SK-N-MC (cell line): ENCODE results near the gene GAPT.
A peak's percentile ranks its signal among the peaks of the same experiment; 100 is the strongest.

Source experiments
- DNase-seq: peaks from one replicate; pipeline ENCODE4 v3.0.0-alpha.2; 2011; ENCODE audit warnings: low read depth, low spot score
- H3K27ac ChIP-seq: fragments of 200-600 bp; sonication (generic); 2 replicates; pipeline ENCODE4 v1.5.1; 2016; ENCODE audit warnings: mixed run types
- H3K36me3 ChIP-seq: fragments of 200-600 bp; sonication (generic); 2 replicates; pipeline ENCODE4 v1.6.1; 2017; ENCODE audit warnings: antibody characterized with exemption, low read length, mixed read lengths; ENCODE audit not compliant: insufficient read depth
- H3K4me3 ChIP-seq: fragments of 200-600 bp; sonication (generic); 2 replicates; pipeline ENCODE4 v1.5.1; 2016
- H3K9ac ChIP-seq: fragments of 200-600 bp; sonication (generic); 2 replicates; pipeline ENCODE4 v1.8.0; 2017; ENCODE audit warnings: mixed run types, mixed read lengths; ENCODE audit not compliant: insufficient read length
- H3K9me3 ChIP-seq: fragments of 200-600 bp; sonication (generic); 2 replicates; pipeline ENCODE4 v1.6.1; 2017; ENCODE audit warnings: low read depth, mild to moderate bottlenecking, antibody characterized with exemption, low read length, moderate library complexity, mixed read lengths
- EZH2 ChIP-seq: fragments of 200-600 bp; sonication (generic); IDR thresholded peaks from one replicate; pipeline ENCODE4 v1.6.1; 2017; ENCODE audit warnings: antibody characterized with exemption
- FOXP2 ChIP-seq: optimal IDR thresholded peaks from 2 replicates; pipeline ENCODE3; 2011; ENCODE audit warnings: mild to moderate bottlenecking, moderate library complexity; ENCODE audit not compliant: insufficient read depth; ENCODE audit errors: extremely low read length, control extremely low read depth
- POLR2AphosphoS5 ChIP-seq: IDR thresholded peaks from 2 replicates; pipeline ENCODE4 v1.6.1; 2012; ENCODE audit warnings: mild to moderate bottlenecking, low read depth, low read length, borderline replicate concordance

The GAPT gene

DNA sequence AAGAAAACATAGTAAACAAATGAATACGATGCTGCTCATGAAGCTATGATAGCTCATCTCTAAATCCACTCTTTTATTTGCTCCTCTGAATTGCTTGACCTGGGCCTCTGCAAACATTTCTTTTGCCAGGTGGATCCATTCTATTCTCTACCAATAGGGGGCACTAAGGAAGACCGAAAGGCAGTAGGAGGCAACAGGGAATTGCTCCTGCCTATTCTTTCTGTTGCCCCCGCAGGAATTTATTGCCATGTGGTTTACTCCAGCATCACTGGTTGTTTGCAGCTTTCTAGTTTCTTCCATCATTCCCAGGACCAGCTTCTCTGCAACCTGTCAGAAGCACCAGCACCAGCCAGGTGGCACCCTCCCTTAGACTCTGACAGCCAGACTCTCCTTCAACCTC is 5.3 kb downstream of the GAPT start:
- no peaks in the 10 kb centered on the region for H3K9me3 ChIP-seq
- DNase-seq, result no peak
- no peaks in the 10 kb centered on the region for H3K36me3 ChIP-seq
- no peak for TF ChIP-seq FOXP2
- no peak for TF ChIP-seq POLR2AphosphoS5
- no peak for TF ChIP-seq EZH2
- no peak overlapping the region for H3K4me3 ChIP-seq
- H3K9ac ChIP-seq, result no peak overlapping the region
- no peak overlapping the region for H3K27ac ChIP-seq

DNA sequence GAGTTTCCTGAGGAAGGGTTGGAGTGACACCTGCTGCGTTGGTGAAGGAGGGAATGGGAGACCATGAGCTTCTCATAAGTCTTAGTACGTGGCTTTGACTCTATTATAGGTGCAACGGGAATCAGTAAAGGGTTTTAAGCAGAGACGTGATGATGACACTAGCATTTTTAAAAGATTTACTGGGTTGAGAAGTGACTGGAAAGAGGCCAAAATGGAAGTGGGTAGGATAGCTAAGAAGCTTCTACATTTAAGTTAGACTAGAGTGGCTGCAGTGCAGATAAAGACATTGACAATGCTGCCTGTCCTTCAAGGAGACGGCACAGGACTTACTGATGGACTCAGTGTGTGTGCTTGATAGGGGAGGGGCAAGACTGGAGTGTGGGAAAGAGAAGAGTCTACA is 6.2 kb downstream of the GAPT start:
- TF ChIP-seq EZH2, result no peak
- TF ChIP-seq FOXP2, result no peak
- no peak for TF ChIP-seq POLR2AphosphoS5
- H3K9me3 ChIP-seq, result no peaks in the 10 kb centered on the region
- no peak overlapping the region for H3K9ac ChIP-seq
- H3K36me3 ChIP-seq, result no peaks in the 10 kb centered on the region
- H3K4me3 ChIP-seq, result no peak overlapping the region
- H3K27ac ChIP-seq, result no peak overlapping the region
- DNase-seq, result no peak

DNA sequence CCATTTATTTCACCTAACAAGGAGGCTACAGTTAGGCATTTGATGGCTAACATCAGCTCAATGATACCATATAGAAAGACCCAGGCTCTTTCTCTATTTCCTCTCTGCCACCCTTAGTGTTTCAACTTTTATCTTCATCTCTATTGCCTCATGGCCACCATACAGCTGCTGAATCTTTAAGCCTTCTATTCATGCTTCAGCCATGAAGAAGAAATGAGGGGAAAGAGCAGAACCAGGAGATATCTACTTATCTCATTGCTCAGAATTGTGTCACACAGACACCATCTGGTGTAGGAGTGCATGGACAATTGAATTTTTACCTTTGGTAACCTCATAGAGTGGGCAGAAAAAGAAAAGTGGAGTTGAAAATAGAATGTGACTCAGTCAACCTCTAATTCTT is 6.7 kb downstream of the GAPT start:
- Histone ChIP-seq H3K27ac (no peak overlapping the region), H3K9me3 (no peaks in the 10 kb centered on the region), H3K4me3 (no peak overlapping the region), H3K36me3 (no peaks in the 10 kb centered on the region), H3K9ac (no peak overlapping the region)
- TF ChIP-seq EZH2 (no peak), POLR2AphosphoS5 (no peak), FOXP2 (no peak)
- no peak for DNase-seq

DNA sequence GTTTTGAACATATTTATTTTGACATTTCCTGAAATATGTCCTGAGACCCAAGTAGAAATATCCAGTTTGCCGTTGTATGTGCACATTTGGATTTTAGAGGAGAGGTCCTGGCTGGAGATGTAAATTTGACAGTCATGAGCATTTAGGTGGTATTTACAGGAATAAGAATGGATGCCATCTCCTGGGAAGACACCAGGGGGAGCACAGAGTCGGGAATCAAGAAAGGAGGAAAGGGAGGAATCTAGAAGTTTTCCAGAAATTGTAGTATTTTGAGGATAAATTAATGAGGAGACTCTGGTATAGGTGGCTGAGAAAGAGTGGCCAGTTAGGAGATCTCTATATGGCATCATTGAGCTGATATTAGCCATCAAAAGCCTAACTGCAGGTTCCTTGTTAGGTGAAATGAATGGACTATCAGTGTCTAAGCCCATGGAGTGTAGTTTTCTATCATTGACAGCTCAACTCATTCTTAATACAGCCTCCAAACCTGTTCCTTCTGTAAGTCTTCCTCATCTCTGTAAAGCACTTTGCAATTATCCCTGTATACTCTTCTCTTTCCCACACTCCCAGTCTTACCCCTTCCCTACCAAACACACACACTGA is 7.2 kb downstream of the GAPT start:
- peak; percentile 20 for DNase-seq
- H3K9me3 ChIP-seq, result no peaks in the 10 kb centered on the region
- H3K36me3 ChIP-seq, result no peaks in the 10 kb centered on the region
- H3K9ac ChIP-seq, result no peak overlapping the region
- H3K4me3 ChIP-seq, result no peak overlapping the region
- TF ChIP-seq EZH2, result no peak
- TF ChIP-seq POLR2AphosphoS5, result no peak
- no peak for TF ChIP-seq FOXP2
- no peak overlapping the region for H3K27ac ChIP-seq

DNA sequence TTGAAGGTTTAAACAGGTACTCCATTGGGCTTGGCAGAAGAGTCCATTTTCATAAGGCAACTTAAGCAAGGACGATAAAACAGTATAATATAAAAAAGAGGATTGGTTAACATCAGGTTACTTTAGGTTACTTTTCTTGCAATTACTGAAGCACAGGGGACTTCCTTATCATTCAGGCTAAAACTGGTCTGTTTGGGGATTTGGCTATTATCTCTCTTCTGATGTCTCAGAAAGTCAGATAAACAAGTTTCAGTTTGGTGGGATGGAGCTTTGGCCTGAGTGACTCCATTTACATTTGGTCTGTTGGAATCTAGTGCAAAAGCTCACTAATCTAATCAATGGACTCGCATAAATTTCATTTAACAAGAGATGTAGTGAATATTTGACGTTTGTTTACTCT is 8.0 kb downstream of the GAPT start:
- no peak for DNase-seq
- no peaks in the 10 kb centered on the region for H3K9me3 ChIP-seq

DNA sequence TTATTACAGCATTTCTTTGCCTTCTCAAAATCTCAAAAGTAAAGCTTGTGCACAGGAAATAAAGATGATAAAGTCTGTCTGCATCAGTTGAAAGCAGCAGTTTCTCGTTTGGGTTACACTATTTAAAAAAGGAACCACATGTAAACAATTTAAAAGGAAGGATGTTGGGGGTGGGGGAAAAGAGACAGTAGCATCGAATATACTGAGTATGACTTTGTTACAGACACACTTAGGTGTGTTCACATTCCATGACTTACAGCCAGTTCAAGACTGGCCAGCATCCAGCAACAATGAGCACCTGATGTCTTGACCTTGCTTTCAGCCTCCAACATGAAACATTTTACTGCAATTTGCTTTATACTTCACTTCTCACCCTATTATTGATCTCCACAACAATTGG is 8.7 kb downstream of the GAPT start:
- no peak for TF ChIP-seq FOXP2
- no peak for TF ChIP-seq POLR2AphosphoS5
- no peak for TF ChIP-seq EZH2
- Histone ChIP-seq H3K9ac (no peak overlapping the region), H3K9me3 (no peaks in the 10 kb centered on the region), H3K27ac (no peak overlapping the region), H3K4me3 (no peak overlapping the region), H3K36me3 (no peaks in the 10 kb centered on the region)
- DNase-seq, result no peak

More for the DNA sequence above, 8.0 kb downstream of the GAPT start:
- TF ChIP-seq EZH2 (no peak), POLR2AphosphoS5 (no peak), FOXP2 (no peak)
- H3K27ac ChIP-seq, result no peak overlapping the region
- H3K9ac ChIP-seq, result no peak overlapping the region
- no peaks in the 10 kb centered on the region for H3K36me3 ChIP-seq
- no peak overlapping the region for H3K4me3 ChIP-seq

DNA sequence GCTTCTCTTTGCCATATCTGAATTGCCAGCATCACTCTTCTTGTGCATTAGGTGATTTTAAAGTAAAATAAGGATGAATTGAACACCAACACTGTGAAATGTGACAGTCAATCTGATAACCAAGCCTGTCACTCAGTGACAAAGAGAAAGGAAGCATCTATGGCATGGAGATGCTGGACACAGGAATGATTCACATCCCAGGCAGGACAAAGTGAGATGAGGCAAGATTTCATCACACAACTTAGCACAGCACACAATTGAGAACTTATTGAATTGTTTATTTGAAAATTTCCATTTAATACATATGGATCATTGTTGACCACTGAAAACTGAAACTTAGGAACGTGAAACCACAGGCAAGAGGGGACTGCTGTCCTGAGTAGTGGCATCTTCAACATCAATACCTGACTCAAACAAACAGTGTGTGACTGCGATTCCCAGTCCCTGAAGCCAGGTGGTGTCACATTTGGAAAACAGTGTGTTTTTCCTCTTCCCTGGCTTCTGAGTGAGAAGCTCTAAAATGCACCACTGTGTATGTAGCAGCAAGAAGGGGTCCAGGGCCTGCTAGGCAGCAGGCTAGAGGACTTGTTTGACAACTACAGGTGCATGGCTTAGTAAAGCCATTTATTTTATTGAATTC is 10.7 kb downstream of the GAPT start:
- TF ChIP-seq EZH2 (no peak), FOXP2 (no peak), POLR2AphosphoS5 (no peak)
- Histone ChIP-seq H3K36me3 (no peaks in the 10 kb centered on the region), H3K9me3 (no peaks in the 10 kb centered on the region), H3K9ac (no peak overlapping the region), H3K27ac (no peak overlapping the region), H3K4me3 (no peak overlapping the region)
- DNase-seq, result no peak

DNA sequence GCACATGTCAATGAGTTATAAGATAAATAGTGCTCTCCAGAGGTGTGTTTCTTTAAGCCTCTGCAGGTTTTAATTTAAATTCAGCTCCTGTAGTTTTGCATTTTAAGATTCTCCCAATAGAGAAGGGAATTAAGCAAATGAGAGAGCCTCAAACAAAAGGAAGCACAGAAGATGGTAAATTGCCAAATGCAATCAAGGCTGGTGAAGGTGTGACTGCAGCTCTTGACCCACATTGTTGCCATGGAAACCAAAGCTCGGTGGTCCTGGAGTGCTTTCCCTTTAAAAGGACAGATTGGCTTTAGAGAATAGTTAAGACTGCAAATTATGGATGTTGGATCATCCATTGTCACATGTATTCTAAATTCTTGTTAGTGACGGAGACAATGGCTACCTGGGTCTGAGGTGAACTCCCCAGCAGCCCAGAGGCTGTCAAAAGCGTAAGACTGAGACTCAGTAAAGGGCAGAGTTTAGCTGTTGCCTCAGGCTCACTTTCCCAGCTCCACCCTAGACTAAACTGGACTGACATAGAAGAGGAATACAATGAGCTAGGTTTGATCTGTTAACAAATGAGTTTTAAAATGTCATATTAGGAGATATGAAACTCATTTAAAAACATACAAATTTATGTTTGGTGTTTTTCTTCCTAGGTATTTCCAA is 12.3 kb downstream of the GAPT start:
- Histone ChIP-seq H3K27ac (no peak overlapping the region), H3K36me3 (no peaks in the 10 kb centered on the region), H3K9ac (no peak overlapping the region), H3K9me3 (no peaks in the 10 kb centered on the region), H3K4me3 (no peak overlapping the region)
- DNase-seq, result no peak
- no peak for TF ChIP-seq EZH2

DNA sequence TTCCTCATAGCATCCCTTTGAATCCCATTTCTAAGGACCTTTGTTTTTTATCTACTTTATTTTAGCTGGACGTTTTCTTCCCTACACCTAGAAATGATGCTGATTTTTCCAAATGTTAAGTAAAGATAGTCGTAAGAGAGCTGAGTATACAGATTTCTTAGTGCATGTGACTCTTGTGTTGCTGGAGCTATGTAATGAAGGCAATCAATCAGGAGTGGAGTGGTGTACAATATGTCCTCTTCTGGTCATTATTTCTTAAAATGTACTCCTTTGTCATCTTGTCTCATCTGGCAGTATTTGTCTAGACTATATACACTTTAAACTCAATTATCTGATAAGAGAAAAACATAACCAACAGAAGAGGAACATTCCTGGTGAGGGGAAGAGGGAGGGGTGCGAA is 13.5 kb downstream of the GAPT start:
- no peak overlapping the region for H3K27ac ChIP-seq
- H3K9me3 ChIP-seq, result no peaks in the 10 kb centered on the region
- no peak for DNase-seq
- H3K36me3 ChIP-seq, result no peaks in the 10 kb centered on the region
- H3K9ac ChIP-seq, result no peak overlapping the region
- TF ChIP-seq FOXP2 (no peak), EZH2 (no peak), POLR2AphosphoS5 (no peak)
- no peak overlapping the region for H3K4me3 ChIP-seq
